Measurements from ENCODE around the gene PLXND1.

DNA sequence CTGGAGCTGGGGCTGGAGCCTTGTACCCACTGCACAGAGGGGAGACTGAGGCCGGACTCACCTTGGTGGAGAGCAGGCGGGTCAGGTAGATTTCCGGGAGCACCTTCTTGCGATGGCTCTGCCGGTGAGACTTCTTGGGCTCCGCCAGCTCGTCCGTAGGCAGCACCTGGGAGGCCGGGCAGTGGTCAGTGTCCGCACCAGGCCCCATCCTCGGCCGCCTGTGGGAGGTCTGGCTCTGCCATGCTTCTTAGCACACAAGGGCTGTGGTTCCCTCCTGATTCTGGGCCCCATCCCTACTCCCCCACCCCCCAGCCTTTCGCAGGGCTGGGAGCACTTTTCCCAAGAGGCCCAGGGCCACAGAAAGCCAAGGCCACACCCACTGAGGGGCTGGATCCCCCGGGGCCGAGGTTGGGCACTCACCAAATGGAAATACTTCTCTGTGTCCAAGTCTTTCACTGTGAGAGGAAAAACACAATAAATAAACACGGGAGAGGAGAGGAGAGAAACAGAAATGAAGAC is 46.1 kb downstream of the PLXND1 start:
- TF ChIP-seq, protein P1, sequence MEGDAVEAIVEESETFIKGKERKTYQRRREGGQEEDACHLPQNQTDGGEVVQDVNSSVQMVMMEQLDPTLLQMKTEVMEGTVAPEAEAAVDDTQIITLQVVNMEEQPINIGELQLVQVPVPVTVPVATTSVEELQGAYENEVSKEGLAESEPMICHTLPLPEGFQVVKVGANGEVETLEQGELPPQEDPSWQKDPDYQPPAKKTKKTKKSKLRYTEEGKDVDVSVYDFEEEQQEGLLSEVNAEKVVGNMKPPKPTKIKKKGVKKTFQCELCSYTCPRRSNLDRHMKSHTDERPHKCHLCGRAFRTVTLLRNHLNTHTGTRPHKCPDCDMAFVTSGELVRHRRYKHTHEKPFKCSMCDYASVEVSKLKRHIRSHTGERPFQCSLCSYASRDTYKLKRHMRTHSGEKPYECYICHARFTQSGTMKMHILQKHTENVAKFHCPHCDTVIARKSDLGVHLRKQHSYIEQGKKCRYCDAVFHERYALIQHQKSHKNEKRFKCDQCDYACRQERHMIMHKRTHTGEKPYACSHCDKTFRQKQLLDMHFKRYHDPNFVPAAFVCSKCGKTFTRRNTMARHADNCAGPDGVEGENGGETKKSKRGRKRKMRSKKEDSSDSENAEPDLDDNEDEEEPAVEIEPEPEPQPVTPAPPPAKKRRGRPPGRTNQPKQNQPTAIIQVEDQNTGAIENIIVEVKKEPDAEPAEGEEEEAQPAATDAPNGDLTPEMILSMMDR (IDR thresholded peaks at IDR 0.05), result no peak
- no peak for TF ChIP-seq EZH2 (IDR thresholded peaks at IDR 0.05; ENCODE audit: borderline replicate concordance, insufficient read depth, low read depth, low read length, poor library complexity, severe bottlenecking)
